SIG-M5 treated with dmso at 0.1 percent for 504 hours (cell line): ENCODE data around the gene TPTE.
"Not testable (repeated sequence)": the region's sequence is repeated elsewhere in the genome, so short reads cannot be mapped to it uniquely, and the experiment has no call there.

ENCODE experiments used
- DNase-seq: peaks from one replicate; lab custom pipeline; 2025; ENCODE audit not compliant: unreplicated experiment; lab: John Stamatoyannopoulos, UW

The TPTE gene

DNA sequence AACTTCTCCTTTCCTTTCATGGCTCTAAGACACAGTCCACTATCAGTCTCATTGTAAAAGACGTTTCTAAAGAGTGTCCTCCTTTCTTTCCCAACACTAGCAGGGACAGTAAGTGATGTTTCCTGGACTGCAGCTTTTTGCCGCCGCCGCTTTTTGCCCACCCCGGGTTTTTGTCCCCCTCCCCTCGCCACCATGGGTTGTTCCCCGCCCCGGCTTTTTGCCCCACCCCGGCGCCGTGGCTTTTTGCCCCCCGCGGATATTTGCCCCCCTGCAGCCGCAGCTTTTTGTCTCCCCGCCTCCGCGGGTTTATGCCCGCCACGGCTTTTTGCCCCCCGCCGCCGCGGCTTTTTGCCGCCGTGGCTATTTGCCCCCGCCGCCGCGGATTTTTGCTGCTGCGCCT, 95.2 kb downstream of the TPTE start:
- no peak for DNase-seq

GRCh38 chr21:10617133-10617752, 95.9 kb downstream of the TPTE start:
- not testable (repeated sequence) for DNase-seq

- no peak for DNase-seq
Observed at GRCh38 chr21:10627316-10627863, 106.0 kb downstream of the TPTE start.

- DNase-seq = not testable (repeated sequence)
Observed at GRCh38 chr21:10629239-10629638, 107.9 kb downstream of the TPTE start.

DNA sequence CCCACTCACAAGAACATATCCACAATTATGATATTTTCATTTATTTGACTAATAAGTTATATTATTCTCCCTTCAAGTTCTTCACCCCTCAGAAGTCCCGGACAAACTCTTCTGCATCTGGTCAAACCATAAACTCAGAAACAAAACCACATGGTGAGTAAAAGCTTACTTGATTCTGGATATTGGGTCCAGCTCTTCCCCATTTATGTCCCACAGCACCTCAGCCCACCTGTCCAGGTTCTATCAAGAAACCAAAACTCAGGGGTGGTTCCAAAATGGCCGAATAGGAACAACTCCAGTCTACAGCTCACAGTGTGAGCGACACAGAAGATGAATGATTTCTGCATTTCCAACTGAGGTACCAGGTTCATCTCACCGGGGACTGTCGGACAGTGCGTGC, 109.4 kb downstream of the TPTE start:
- DNase-seq = not testable (repeated sequence)

DNA sequence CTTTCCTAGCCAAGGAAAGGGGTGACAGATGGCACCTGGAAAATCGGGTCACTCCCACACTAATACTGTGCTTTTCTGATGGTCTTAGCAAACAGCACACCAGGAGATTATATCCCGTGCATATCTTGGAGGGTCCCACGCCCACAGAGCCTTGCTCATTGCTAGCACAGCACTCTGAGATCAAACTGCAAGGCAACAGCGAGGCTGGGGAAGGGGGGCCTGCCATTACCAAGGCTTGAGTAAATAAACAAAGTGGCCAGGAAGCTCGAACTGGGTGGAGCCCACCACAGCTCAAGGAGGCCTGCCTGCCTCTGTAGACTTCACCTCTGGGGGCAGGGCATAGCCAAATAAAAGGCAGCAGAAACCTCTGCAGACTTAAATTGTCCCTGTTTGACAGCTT, 109.9 kb downstream of the TPTE start:
- not testable (repeated sequence) for DNase-seq

GRCh38 chr21:10638144-10638543, 116.8 kb downstream of the TPTE start:
- not testable (repeated sequence) for DNase-seq

DNA sequence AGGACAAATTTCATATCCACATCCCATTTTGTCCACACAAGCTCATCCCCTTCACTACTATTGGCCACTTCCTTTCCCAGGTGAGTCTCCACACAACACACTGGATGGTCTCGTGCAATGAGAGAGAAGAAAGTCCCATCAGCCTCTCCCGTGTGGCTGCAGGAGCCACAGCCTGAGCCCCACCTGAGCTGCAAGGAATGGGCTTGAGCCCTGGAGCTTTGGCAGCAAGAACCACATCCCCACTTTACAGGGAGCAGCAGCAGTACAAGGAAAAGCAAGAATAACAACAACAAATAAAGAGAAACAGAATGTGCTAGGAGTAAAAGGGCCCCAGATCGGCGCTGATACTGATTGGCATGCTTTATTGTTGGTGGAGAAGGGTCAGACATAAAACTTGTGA, 117.7 kb downstream of the TPTE start:
- no peak for DNase-seq

- DNase-seq = not testable (repeated sequence)
Observed at GRCh38 chr21:10639746-10640145, 118.4 kb downstream of the TPTE start.

DNA sequence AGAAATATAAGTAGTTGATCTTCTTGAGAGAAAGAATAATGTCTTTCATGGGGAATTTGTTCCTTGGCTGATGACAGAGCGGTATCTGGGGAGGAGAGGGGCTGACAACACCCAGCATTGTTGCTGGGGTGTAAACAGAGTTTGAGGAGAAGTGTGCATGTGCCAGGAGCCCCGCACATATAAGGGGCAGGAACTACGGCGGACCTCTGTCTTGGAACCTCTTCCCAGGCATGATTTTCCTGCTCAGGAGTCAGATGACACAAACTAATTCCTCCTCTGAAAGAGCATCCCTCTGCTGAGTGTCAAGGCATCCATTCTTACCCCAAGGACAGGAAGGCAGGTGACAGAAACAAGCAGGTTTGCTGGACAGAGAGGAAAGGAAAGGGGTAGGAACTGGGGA, 119.1 kb downstream of the TPTE start:
- DNase-seq = no peak

GRCh38 chr21:10641107-10641506, 119.7 kb downstream of the TPTE start:
- no peak for DNase-seq

DNA sequence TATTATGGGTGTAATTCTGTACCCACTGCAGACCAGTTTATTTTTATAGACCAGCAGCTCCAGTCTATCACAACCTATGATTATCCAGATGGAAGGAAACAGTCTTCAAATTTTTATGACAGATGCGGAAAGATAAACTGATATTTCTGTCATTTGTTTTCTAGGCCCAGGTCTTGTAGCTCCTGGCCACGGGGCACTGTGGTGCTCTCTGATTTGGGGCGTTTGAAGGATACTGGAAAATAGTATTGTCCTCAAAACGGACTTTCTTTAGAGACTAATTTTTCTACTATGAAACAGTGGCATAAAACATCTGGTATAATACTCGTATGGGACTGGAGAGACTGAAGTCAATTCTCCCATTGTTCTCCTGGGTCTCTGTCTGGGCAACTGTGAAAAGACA, 124.3 kb downstream of the TPTE start:
- DNase-seq = not testable (repeated sequence)

DNA sequence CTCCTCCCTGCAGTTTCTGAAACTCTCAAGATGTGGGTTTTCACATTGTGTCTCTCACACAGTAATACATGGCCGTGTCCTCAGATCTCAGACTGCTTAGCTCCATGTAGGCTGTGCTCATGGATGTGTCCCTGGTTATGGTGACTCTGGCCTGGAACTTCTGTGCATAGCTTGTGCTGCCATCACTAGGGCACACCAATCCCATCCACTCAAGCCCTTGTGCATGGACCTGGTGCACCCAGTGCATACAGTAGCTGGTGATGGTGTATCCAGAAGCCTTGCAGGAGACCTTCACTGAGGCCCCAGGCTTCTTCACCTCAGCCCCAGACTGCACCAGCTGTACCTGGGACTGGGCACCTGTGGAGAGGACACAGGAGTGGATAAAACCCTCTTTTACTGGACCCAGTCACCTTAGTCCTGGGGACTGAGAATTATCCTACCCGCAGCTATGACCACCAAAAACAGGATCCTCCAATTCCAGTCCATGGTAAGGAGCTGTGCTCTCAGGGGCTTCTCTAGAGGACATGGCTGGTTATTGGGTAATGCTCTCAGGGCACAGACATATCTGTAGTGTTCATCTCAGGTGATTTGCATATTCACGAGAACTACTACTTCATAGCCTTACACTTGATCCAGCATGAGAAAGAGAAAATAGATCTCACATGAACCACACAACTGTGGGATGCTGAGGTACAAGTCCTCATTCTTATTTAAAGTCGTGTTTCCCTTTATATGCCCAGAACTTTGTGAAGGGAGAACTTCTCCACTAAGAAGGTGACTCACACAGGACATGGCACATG, 128.2 kb downstream of the TPTE start:
- not testable (repeated sequence) for DNase-seq

GRCh38 chr21:10650297-10650696, 128.9 kb downstream of the TPTE start:
- DNase-seq = not testable (repeated sequence)
